Nucleus accumbens (tissue), 56 donors: Measurements from ENCODE around the gene MAJIN.
A peak's percentile ranks its signal among the peaks of the same experiment; 100 is the strongest.

Experiments
- DNase-seq, 56 donors: peaks; one replicate each; lab custom pipeline; 2025; lab: John Stamatoyannopoulos, UW

MAJIN gene

GRCh38 chr11:64933935-64934681 lies 37.8 kb downstream of the MAJIN start:
- no peak for DNase-seq

DNA sequence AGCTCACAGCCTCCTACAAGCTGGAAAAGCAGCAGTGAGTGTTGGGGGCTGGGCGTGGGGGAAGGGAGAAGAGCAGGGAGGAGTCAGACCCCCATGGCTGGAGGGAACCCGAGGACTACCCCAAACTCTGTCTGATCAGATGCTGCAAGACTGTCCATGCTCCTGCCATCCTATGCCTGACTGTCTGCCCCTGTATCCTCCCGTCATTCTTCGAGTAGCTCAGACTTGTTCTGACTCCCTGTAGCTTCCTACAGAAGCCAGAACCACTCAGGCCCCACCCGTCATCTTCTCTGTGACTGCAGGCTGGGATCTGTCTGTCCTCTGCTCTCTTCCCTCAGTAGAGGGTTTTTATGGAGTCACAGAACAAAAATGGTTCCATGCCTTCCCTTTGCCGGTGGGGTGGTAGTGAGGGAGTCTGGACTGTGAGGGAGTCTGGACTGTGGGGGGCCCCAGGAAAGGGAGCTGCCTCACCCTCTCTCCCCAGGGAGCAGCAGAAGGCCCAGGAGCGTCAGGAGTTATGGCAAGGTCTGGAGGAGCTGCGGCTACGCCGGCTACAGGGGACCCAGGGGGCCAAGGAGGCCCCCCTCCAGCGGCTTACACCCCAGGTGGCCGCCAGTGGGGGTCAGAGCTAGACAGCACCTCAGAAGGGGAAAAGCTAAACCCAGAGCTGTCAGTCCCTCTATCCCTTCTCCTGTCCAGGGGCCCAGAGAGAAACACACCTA lies 38.5 kb downstream of the MAJIN start:
- peak in 1 of 56 donors; percentile 66 for DNase-seq

GRCh38 chr11:64932324-64932723 lies 39.6 kb downstream of the MAJIN start:
- no peak for DNase-seq

DNA sequence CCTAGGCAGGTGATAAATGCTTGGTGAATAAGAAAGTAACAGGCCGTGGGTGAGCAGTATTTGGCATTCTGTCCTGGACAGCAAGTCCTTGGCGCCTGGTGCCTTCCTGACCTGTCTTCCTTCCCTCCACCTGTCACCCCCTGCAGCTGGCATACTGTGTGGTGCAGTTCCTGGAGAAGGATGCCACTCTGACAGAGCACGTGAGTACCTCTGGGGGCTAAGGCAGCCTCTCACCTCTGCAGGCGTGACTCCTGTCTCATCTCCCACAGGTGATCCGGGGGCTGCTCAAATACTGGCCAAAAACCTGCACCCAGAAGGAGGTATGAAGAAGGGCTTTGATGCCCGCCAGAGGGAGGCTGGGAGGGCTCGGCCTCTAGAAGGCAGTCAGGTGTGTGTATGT lies 40.6 kb downstream of the MAJIN start:
- no peak for DNase-seq

DNA sequence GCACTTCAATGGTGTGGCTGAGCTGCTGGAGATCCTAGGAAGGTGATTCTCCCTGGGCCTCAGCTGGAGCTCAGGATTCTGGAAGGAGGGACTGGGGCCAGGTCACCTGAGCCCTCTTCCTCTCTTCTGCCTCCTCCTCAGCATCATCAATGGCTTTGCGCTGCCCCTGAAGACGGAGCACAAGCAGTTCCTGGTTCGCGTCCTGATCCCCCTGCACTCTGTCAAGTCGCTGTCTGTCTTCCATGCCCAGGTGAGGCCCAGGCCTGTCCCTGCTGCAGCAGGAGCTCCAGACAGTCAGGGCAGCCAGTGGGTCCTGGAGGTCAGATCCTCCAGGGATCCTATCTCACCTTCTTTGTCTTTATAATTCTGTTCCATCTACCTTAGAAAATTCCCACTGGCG lies 41.6 kb downstream of the MAJIN start:
- no peak for DNase-seq

DNA sequence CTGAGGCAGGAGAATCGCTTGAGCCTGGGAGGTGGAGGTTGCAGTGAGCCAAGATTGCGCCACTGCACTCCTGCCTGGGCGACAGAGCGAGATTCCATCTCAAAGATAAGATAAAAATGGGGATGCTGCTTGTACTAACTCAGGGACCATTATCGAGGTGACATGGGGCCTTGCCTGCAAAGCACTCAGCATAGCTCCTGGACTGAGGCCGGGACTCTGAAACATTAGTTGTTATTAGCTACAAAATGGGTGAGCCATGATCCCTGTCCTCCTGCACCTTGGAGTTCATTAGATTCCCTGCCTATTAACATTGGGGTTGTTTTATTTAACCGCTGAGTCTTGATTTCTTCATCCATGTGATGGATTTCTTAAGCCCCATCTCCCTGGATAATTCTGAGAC lies 42.3 kb downstream of the MAJIN start:
- no peak for DNase-seq

DNA sequence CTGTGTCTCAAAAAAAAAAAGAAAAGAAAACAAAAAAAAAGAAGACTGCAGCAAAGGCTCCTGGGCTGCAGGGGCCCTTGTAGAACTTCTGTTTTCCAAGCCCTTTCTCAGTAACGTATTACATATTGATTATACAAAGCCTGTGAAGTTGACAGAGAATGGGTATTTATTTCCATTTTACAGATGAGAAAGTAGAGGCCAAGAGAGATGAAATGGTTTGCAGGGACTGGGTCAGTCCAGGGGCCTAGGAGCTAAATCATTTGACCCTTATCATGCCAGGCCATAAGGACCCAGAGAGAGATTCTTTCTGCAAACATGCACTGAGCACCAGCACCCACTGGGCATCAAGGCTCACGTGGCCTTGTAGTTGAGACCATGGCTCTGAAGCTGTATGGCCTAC lies 43.0 kb downstream of the MAJIN start:
- DNase-seq, result no peak

GRCh38 chr11:64926689-64927088 lies 45.2 kb downstream of the MAJIN start:
- no peak for DNase-seq

DNA sequence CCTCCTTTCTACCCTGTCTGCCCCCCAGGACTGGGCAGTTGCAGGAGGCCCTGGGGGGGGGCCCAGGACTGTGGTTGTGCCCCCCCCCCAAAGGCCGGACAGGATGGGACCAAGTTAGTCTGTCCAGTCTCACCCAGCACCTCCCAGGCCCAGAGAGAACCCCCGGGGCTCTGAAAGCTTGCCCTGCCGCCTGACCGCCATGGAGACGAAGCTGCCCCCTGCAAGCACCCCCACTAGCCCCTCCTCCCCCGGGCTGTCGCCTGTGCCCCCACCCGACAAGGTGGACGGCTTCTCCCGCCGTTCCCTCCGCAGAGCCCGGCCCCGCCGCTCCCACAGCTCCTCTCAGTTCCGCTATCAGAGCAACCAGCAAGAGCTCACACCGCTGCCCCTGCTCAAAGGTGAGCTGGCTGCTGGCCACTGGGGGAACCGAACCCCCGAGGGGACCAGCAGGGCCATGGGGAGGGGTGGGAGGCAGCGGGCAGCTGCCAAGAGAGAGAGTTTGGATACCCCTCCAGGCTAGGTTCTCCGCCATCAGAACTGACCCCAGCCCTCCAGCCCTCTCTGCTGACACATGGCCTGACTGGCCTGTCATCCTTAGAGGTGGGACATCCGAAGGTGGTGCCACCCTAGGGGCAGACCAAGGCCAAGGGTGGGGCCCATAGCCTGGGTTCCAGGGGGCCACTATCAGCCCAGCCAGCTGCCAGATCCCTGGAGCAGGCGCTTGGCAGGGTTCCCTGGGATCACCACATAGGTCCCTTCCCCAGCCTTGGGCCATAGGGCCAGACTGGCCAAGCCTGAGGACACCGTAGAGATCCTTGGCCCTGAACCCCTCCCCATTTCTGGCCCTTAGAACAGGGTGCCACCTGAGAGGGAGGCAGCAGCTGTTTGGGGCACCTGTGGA lies 46.1 kb downstream of the MAJIN start:
- DNase-seq, result no peak

GRCh38 chr11:64924910-64925284 lies 47.0 kb downstream of the MAJIN start:
- peak in 2 of 56 donors; percentile 20 to 45 for DNase-seq

- peak; percentile 80 to 98 (median 91) for DNase-seq
These were observed 47.7 kb downstream of the MAJIN start, which contains the start of gene PPP2R5B for GRCh38 chr11:64923944-64924909. PPP2R5B (plus strand) TSS chr11:64924689; CDS start chr11:64925735, 1,046 bp downstream.

DNA sequence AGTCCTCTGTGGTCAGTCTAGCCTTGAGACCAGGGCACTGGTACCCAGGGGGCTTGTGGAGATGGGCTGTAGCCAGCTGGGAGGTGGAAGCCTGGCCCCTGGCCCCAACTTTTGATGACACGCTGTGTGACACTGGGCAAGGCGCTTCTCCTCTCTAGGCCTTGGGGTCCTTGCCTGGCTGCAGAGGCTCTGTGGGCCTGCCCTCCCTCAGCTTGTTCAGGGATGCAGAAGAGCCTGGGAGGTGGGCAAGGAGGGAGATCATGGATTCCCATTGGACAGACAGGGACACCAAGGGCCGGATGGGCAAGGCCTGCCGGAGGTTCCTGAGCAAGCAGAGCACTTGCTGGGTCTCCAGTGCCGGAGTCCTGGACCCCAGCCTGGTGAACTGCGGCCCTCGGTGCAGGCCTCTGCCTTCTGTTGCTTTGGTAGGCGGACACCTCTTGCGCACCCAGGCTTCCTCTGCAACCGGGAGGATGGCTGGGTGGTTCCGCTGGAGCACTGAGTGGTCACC lies 48.7 kb downstream of the MAJIN start:
- no peak for DNase-seq

- DNase-seq, result no peak
These were observed 50.5 kb downstream of the MAJIN start for GRCh38 chr11:64921384-64921783.

GRCh38 chr11:64920124-64920523 lies 51.8 kb downstream of the MAJIN start:
- no peak for DNase-seq

- no peak for DNase-seq
These were observed 52.3 kb downstream of the MAJIN start for GRCh38 chr11:64919627-64920026.

DNA sequence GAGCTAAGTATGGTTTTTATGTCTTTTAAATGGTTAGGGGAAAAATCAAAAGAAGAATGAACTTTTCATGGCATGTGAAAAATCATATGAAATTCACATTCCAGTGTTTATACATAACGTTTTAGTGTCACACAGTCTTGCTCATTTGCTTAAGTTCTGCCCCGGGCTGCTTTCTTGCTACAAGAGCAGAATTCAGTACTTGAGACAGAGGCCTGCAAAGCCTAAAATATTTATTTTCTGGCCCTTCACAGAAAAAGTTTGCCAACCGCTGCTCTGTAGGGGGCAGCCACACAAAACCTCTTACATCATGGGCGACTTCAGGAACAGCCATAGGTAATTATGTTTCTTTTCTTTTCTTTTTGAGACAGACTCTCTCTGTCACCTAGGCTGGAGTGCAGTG lies 53.9 kb downstream of the MAJIN start:
- peak in 2 of 56 donors; percentile 17 to 21 for DNase-seq

DNA sequence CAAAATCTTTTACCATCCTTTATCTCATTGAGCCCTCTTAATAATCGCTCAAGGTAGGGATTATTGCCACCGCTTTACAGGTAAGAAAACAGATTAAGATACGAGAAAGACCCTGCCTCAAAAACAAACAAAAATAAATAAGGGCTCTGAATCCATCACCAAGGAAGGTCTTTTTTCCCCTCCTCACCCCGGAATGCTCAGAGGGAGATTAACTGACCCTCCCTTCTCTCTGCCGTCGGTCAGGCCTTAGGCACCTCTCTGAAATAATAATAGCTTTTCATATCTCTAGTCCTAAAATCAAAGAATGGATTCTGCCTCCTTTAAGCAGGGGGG lies 54.3 kb downstream of the MAJIN start:
- DNase-seq, result no peak

- peak; percentile 82 to 99 (median 98) for DNase-seq
These were observed 54.9 kb downstream of the MAJIN start, which contains the start of gene ATG2A for GRCh38 chr11:64916775-64917662. ATG2A (minus strand) TSS chr11:64917209; CDS start chr11:64917135, 74 bp downstream.
